C4-2B (cell line): Measurements from ENCODE around the gene HSD17B8.

Source experiments
- H3K27ac ChIP-seq: fragments of 450-650 bp; 2 replicates; pipeline ENCODE4 v1.5.1; 2017
- CTCF ChIP-seq: fragments of 450-650 bp; conservative IDR thresholded peaks from 2 replicates; pipeline ENCODE4 v1.5.1; 2017; ENCODE audit warnings: mild to moderate bottlenecking
- ZFX ChIP-seq: fragments of 450-650 bp; IDR thresholded peaks from 2 replicates; pipeline ENCODE4 v1.6.1; 2017

The HSD17B8 gene

GRCh38 chr6:33177552-33178446 is 26.7 kb upstream of the HSD17B8 start:
- no peak overlapping the region for H3K27ac ChIP-seq
- TF ChIP-seq ZFX (no peak), CTCF (no peak)

GRCh38 chr6:33178755-33179475 is 25.5 kb upstream of the HSD17B8 start:
- TF ChIP-seq ZFX: no peak
- no peak for TF ChIP-seq CTCF
- H3K27ac ChIP-seq: no peak overlapping the region

- TF ChIP-seq ZFX (no peak), CTCF (no peak)
- no peak overlapping the region for H3K27ac ChIP-seq
Observed at GRCh38 chr6:33181141-33181540, 23.3 kb upstream of the HSD17B8 start.

- H3K27ac ChIP-seq: no peak overlapping the region
Observed at GRCh38 chr6:33183071-33183683, 21.3 kb upstream of the HSD17B8 start.

GRCh38 chr6:33185190-33185589 is 19.3 kb upstream of the HSD17B8 start:
- TF ChIP-seq ZFX (no peak), CTCF (no peak)
- H3K27ac ChIP-seq: no peak overlapping the region

More at GRCh38 chr6:33183071-33183683, 21.3 kb upstream of the HSD17B8 start:
- no peak for TF ChIP-seq CTCF
- no peak for TF ChIP-seq ZFX

- H3K27ac ChIP-seq: no peak overlapping the region
- TF ChIP-seq CTCF (no peak), ZFX (no peak)
Observed at GRCh38 chr6:33185654-33186187, 18.7 kb upstream of the HSD17B8 start.

GRCh38 chr6:33187809-33188208 is 16.6 kb upstream of the HSD17B8 start:
- TF ChIP-seq CTCF (no peak), ZFX (0 out of 2 replicates have a peak, but pooled peaks have one; percentile 7)
- no peak overlapping the region for H3K27ac ChIP-seq
